A673 (cell line): ENCODE results near the gene ITK.

ENCODE experiments used
- CTCF ChIP-seq: fragments of 300-800, 200-600 bp; sonication (generic); conservative IDR thresholded peaks from 2 replicates; pipeline ENCODE4 v1.5.1; 2017; ENCODE audit warnings: low read depth, mild to moderate bottlenecking, antibody characterized with exemption, low read length, moderate library complexity, mixed read lengths
- EZH2 ChIP-seq: fragments of 200-600 bp; sonication (generic); IDR thresholded peaks from 2 replicates; pipeline ENCODE4 v1.6.1; 2017; ENCODE audit warnings: borderline replicate concordance, low read depth, mild to moderate bottlenecking, mixed read lengths, antibody characterized with exemption, low read length; ENCODE audit not compliant: poor library complexity, severe bottlenecking

DNA sequence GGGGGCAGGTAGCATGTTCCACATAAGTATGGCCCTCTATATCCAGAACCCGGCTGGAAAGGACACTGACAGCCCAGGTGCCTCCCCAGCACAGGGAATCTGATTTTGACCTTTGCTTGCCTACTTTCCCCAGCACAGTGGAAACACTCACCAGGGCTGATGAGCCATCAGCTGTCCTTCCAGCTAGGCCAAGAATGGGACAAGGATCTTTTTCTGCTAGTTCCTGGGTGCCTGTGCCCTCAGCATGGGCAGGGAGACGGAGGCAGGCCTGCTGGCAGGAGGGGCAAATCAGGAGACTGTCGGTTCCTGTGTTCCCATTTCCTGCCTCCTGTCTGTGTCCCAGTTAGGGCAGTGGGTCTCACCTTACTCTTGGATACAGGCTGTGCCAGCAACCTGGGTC is 86.4 kb downstream of the ITK start:
- no peak for TF ChIP-seq CTCF
- TF ChIP-seq EZH2: no peak
